Gastroesophageal sphincter (tissue), 4 donors: ENCODE results near the gene NHP2. TPM values are rescaled to one million over a fixed set of nuclear protein-coding genes. Genes with fewer than 3 reads are reported as not detected.
"Not testable (repeated sequence)": the region's sequence is repeated elsewhere in the genome, so short reads cannot be mapped to it uniquely, and the experiment has no call there.

ENCODE experiments used
- ATAC-seq: fragments of 150-250 bp; one replicate; pipeline ENCODE4 v1.9.1; 2016; ENCODE audit warnings: mild to moderate bottlenecking, moderate library complexity
- H3K27ac ChIP-seq, 4 donors: fragments of 200-600 bp; sonication (generic) in 3 of 4; 1 replicate in 3 of 4; 2 replicates in 1 of 4; pipeline ENCODE4 v1.5.1; 2016 to 2019
- H3K27me3 ChIP-seq: fragments of 200-600 bp; sonication (generic); one replicate; pipeline ENCODE4 v1.5.1; 2019
- H3K36me3 ChIP-seq, 2 donors: fragments of 200-600 bp; sonication (generic); one replicate each; pipeline ENCODE4 v1.5.1; 2019; ENCODE audit warnings: control low read depth in 1 of 2
- H3K4me1 ChIP-seq, 3 donors: fragments of 200-600 bp; sonication (generic); 1 replicate in 2 of 3; 2 replicates in 1 of 3; pipeline ENCODE4 v1.5.1; 2016 to 2019; ENCODE audit warnings: control low read depth in 2 of 3
- H3K4me3 ChIP-seq, 2 donors: fragments of 200-600 bp; sonication (generic); one replicate each; pipeline ENCODE4 v1.5.1; 2019; ENCODE audit warnings: mild to moderate bottlenecking in 1 of 2, moderate library complexity in 1 of 2
- H3K9me3 ChIP-seq, 3 donors: fragments of 200-600 bp; sonication (generic); one replicate each; pipeline ENCODE4 v1.5.1; 2017 to 2019; ENCODE audit warnings: control low read depth in 2 of 3
- EP300 ChIP-seq: sonication (generic); formaldehyde crosslinking; IDR thresholded peaks from one replicate; pipeline ENCODE4 v1.6.1; 2017; ENCODE audit warnings: antibody characterized with exemption, mild to moderate bottlenecking
- POLR2A ChIP-seq, 2 donors: fragments of 450-650 bp; IDR thresholded peaks; one replicate each; pipeline ENCODE4 v1.6.1; 2017; ENCODE audit warnings: antibody characterized with exemption in 2 of 2, mild to moderate bottlenecking in 2 of 2, moderate library complexity in 1 of 2
- POLR2AphosphoS5 ChIP-seq: sonication (generic); formaldehyde crosslinking; IDR thresholded peaks from one replicate; pipeline ENCODE4 v1.6.1; 2017; ENCODE audit warnings: antibody characterized with exemption
- WGBS, 2 donors: methylation state at CpG; one replicate each; pipeline ENCODE4 v1.1.5; 2018; ENCODE audit warnings: low coverage in 1 of 2; 5-methylcytosine and 5-hydroxymethylcytosine counted together
- total RNA-seq, 4 donors: library from RNA; depleted of rRNA; stranded (reverse); fragments of >200 nt; gene quantifications; one replicate each; pipeline ENCODE4 v1.1.0, GENCODE V29; 2016
- TF ChIP-seq, protein P1 (sequence below), 4 experiments: fragments of 200-600 bp in 2 of 4; fragments of 450-650 bp in 2 of 4; sonication (generic) in 1 of 4; IDR thresholded peaks; one replicate each; pipeline ENCODE4 v1.5.1; 2017 to 2019; ENCODE audit warnings: antibody characterized with exemption in 4 of 4, mild to moderate bottlenecking in 2 of 4, moderate library complexity in 2 of 4

NHP2 gene
- total RNA-seq, 4 donors from 2014 or later, result 192 to 253 (median 218) TPM

DNA sequence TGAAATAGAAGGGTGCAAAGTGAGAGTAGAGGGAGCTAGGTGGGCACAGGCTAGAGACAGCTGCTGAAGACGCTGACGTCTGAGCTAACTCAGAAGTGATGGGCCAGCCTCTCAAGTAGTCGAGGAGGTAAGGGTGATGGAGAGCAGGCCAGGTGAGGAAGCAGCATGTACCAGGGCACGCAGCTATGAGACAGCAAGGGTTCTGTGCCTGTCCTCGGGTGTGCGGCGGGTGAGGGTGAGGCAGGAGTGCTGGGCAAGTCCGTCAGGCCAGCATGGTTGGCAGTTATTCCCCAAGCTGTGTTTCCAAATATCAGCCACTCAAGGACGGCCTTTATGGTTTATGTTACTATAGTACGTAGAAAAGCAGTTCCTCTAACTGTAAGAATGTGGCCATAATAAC is 16.7 kb downstream of the NHP2 start:
- Histone ChIP-seq H3K4me3 (no peak overlapping the region), H3K27me3 (no peaks in the 10 kb centered on the region), H3K36me3 (peaks cover 0 to 87% of the 10 kb centered on the region in 2 donors), H3K27ac (no peak overlapping the region), H3K4me1 (peaks cover 0 to 5% (median 4%) of the 10 kb centered on the region in 3 donors), H3K9me3 (no peaks in the 10 kb centered on the region)
- TF ChIP-seq EP300, result no peak
- no peak for TF ChIP-seq POLR2A (IDR thresholded peaks at IDR 0.05)
- TF ChIP-seq, protein P1, sequence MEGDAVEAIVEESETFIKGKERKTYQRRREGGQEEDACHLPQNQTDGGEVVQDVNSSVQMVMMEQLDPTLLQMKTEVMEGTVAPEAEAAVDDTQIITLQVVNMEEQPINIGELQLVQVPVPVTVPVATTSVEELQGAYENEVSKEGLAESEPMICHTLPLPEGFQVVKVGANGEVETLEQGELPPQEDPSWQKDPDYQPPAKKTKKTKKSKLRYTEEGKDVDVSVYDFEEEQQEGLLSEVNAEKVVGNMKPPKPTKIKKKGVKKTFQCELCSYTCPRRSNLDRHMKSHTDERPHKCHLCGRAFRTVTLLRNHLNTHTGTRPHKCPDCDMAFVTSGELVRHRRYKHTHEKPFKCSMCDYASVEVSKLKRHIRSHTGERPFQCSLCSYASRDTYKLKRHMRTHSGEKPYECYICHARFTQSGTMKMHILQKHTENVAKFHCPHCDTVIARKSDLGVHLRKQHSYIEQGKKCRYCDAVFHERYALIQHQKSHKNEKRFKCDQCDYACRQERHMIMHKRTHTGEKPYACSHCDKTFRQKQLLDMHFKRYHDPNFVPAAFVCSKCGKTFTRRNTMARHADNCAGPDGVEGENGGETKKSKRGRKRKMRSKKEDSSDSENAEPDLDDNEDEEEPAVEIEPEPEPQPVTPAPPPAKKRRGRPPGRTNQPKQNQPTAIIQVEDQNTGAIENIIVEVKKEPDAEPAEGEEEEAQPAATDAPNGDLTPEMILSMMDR (IDR thresholded peaks at IDR 0.05), result no peak
- no peak for TF ChIP-seq POLR2AphosphoS5
- 78 to 80% methylated on average over 5 to 10 of the region's 10 CpGs for WGBS, 2 donors
- ATAC-seq, result no peak

DNA sequence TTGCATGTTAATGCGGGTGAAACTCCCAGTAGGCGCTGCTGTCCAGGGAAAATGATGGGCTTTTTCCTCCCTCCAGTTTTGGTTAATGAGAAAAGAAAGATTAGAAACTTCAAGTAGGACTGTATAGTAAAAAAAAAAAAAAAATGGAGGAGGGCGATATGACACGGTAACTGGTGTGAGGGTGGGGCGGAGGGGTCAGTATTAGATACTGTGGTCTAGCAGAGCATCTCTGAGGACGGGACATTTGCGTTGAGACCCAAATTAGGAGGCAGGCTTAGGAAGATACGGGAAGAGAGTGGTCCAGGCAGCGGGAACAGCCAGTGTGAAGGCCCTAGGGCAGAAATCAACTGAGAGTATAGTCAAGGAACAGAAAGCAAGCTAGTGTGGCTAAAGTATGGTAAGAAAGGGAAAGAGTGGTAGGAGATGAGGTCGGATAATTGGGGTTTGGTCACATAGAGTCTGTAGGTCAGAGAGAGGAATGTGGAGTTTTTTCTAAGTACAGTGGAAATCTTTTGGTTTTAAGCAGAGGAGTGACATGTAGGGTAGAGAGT is 22.2 kb downstream of the NHP2 start:
- no peak for ATAC-seq
- no peaks in the 10 kb centered on the region for H3K27me3 ChIP-seq
- H3K27ac ChIP-seq, result peak overlapping the region; percentile 92 to 98 (median 96)

DNA sequence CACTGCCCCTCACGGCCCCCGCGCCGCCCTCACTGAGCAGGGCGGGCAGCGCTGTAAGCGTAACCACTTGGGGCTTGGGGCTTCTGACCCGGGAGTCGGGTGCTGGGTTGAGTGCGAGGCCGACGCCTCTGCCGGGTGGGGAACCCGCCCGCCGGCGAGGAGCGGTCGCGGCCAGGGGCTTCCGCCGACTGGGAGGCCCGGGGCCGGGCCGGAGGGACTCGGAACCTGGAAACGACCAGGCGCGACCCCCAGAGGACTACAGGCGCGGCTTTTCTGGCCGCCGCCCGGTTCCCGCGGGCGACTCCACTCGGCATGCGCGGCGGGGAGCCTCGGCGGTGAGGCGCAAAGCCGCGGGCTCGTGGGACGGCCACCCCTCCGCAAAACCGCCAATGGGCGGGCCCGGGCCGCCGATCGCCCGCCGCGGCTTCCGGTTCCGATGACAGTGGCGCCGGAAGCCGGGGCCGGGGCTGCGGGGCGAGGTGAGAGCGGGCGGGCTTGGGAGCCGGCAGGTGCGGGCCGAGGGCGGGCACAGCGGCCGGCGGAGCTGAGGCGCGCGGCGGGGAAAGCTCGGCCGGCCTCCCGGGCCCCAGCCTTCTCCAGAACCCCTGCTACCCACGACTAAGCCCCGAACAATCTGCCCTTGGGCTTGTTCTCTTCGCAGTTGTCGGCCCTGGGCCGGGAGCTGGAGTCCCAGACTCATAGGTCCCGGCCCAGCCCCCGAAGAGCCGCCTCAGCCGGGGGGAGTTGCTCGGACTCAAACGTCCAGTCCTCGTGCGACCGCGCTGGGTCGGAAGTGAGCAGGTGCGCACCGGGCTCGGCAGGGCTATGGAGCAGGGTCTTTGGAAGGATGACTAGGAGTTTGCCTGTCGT is 22.9 kb downstream of the NHP2 start, which contains the start of gene RMND5B:
Gene RMND5B (plus strand): TSS at position 439 of the 870 bp plus-strand sequence. CDS start 7,106 bp downstream, outside the sequence.
- Histone ChIP-seq H3K9me3 (no peaks in the 10 kb centered on the region), H3K4me3 (peak within 1 kb of the TSS; percentile 73 to 81), H3K27ac (peak within 1 kb of the TSS; percentile 92 to 98 (median 96)), H3K4me1 (peaks cover 0 to 24% (median 9%) of the 10 kb centered on the region in 3 donors), H3K36me3 (peaks cover 0 to 27% of the 10 kb centered on the region in 2 donors), H3K27me3 (no peaks in the 10 kb centered on the region)
- TF ChIP-seq POLR2A (IDR thresholded peaks at IDR 0.05), result peak; percentile 75 to 87
- TF ChIP-seq, protein P1 (IDR thresholded peaks at IDR 0.05), result peak in 1 of 4 experiments; percentile 21
- no peak for TF ChIP-seq EP300
- TF ChIP-seq POLR2AphosphoS5, result peak; percentile 73
- WGBS, 2 donors, result no CpG with 5 or more reads among the region's 102 CpGs
- peak; percentile 96 for ATAC-seq

More for the DNA sequence above, 22.2 kb downstream of the NHP2 start:
- 23 to 39% methylated on average over 6 to 10 of the region's 10 CpGs for WGBS, 2 donors
- Histone ChIP-seq H3K4me3 (peak overlapping the region; percentile 73 to 81), H3K36me3 (peaks cover 0 to 34% of the 10 kb centered on the region in 2 donors), H3K4me1 (peaks cover 0 to 21% (median 9%) of the 10 kb centered on the region in 3 donors), H3K9me3 (no peaks in the 10 kb centered on the region)
- TF ChIP-seq EP300 (no peak), POLR2AphosphoS5 (no peak), POLR2A (IDR thresholded peaks at IDR 0.05) (no peak)
- TF ChIP-seq, protein P1 (IDR thresholded peaks at IDR 0.05), result no peak

DNA sequence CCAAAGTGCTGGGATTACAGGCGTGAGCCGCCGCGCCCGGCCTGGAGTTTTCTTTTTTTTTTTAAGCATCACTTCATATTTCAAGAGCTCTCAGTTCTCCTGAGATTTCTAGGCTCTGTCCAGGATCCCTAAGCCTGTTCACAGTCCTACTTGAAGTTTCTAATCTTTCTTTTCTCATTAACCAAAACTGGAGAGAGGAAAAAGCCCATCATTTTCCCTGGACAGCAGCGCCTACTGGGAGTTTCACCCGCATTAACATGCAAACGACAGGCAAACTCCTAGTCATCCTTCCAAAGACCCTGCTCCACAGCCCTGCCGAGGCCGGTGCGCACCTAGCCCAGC is 23.5 kb downstream of the NHP2 start:
- Histone ChIP-seq H3K27ac (peak overlapping the region; percentile 92 to 98 (median 96)), H3K4me3 (peak overlapping the region; percentile 73 to 81), H3K36me3 (peaks cover 0 to 21% of the 10 kb centered on the region in 2 donors), H3K4me1 (peaks cover 0 to 31% (median 9%) of the 10 kb centered on the region in 3 donors)
- not testable (repeated sequence) for H3K27me3 ChIP-seq, H3K9me3 ChIP-seq, ATAC-seq
- WGBS, 2 donors, result 0 to 10% methylated on average over 5 to 8 of the region's 11 CpGs

DNA sequence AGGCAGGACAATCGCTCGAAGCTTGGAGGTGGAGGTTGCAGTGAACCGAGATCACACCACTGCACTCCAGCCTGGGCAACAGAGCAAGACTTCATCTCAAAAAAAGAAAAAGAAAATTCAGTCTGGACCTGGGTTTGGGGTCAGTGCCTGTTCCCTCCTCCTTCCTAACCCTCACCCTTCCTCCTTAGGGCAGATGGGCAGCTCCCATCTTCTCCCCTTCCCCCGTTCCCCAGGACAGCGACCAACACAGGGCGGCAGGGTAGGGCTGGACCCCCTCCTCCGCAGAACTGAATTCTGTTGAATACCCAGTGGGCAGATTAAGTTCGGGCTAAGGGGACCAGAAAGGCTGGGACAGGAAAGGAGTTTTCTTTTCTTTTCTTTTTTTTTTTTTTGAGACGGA is 24.4 kb downstream of the NHP2 start:
- TF ChIP-seq POLR2AphosphoS5, result no peak
- TF ChIP-seq POLR2A (IDR thresholded peaks at IDR 0.05), result no peak
- Histone ChIP-seq H3K4me1 (peaks cover 0 to 32% (median 9%) of the 10 kb centered on the region in 3 donors), H3K9me3 (no peaks in the 10 kb centered on the region), H3K27ac (no peak overlapping the region), H3K27me3 (no peaks in the 10 kb centered on the region), H3K36me3 (peaks cover 0 to 12% of the 10 kb centered on the region in 2 donors), H3K4me3 (no peak overlapping the region)
- no peak for ATAC-seq
- 80% methylated on average over 9 of the region's 9 CpGs; no CpG with 5 or more reads in 1 of the 2 donors for WGBS, 2 donors

DNA sequence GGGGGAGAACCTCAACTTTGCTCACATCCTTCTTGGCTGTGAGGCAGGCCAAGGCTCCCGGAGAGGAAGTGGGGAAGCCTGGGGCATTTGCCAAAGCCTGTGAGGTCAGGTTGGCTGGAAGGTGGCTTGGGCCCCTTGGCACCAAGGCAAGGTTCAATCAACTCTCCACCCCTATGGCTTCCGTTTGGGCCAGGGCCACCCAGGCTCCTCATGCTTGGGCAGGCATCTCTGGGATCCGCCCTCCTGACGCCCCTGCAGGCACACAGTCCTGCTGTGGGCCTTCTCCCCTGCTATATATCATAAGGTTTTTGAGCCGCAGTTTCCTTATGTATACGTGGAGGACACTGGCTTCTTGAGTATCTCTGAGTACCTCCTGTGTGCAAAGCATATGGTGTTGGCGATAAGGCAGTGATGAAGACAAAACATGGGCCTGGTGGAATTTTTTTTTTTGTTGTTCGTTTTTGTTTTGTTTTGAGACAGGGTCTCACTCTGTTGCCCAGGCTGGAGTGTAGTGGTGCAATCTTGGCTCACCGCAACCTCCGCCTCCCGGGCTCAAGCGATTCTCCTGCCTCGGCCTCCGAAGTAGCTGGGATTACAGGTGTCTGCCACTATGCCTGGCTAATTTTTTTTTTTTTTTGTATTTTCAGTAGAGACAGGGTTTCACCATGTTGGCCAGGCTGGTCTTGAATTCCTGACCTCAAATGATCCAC is 26.2 kb downstream of the NHP2 start:
- not testable (repeated sequence) for ATAC-seq, H3K27ac ChIP-seq, H3K4me3 ChIP-seq, H3K27me3 ChIP-seq, H3K9me3 ChIP-seq, H3K36me3 ChIP-seq
- 60 to 89% methylated on average over 1 to 10 of the region's 14 CpGs for WGBS, 2 donors
- peaks cover 0 to 49% (median 12%) of the 10 kb centered on the region in 3 donors for H3K4me1 ChIP-seq
